Gastroesophageal sphincter (tissue), 4 donors: ENCODE data around the gene HSPBP1. TPM values are rescaled to one million over a fixed set of nuclear protein-coding genes. Genes with fewer than 3 reads are reported as not detected.

ENCODE experiments used
- ATAC-seq: fragments of 150-250 bp; one replicate; pipeline ENCODE4 v1.9.1; 2016; ENCODE audit warnings: mild to moderate bottlenecking, moderate library complexity
- H3K27ac ChIP-seq, 4 donors: fragments of 200-600 bp; sonication (generic) in 3 of 4; 1 replicate in 3 of 4; 2 replicates in 1 of 4; pipeline ENCODE4 v1.5.1; 2016 to 2019
- H3K27me3 ChIP-seq: fragments of 200-600 bp; sonication (generic); one replicate; pipeline ENCODE4 v1.5.1; 2019
- H3K36me3 ChIP-seq, 2 donors: fragments of 200-600 bp; sonication (generic); one replicate each; pipeline ENCODE4 v1.5.1; 2019; ENCODE audit warnings: control low read depth in 1 of 2
- H3K4me1 ChIP-seq, 3 donors: fragments of 200-600 bp; sonication (generic); 1 replicate in 2 of 3; 2 replicates in 1 of 3; pipeline ENCODE4 v1.5.1; 2016 to 2019; ENCODE audit warnings: control low read depth in 2 of 3
- H3K4me3 ChIP-seq, 2 donors: fragments of 200-600 bp; sonication (generic); one replicate each; pipeline ENCODE4 v1.5.1; 2019; ENCODE audit warnings: mild to moderate bottlenecking in 1 of 2, moderate library complexity in 1 of 2
- H3K9me3 ChIP-seq, 3 donors: fragments of 200-600 bp; sonication (generic); one replicate each; pipeline ENCODE4 v1.5.1; 2017 to 2019; ENCODE audit warnings: control low read depth in 2 of 3
- EP300 ChIP-seq: sonication (generic); formaldehyde crosslinking; IDR thresholded peaks from one replicate; pipeline ENCODE4 v1.6.1; 2017; ENCODE audit warnings: antibody characterized with exemption, mild to moderate bottlenecking
- POLR2A ChIP-seq, 2 donors: fragments of 450-650 bp; IDR thresholded peaks; one replicate each; pipeline ENCODE4 v1.6.1; 2017; ENCODE audit warnings: antibody characterized with exemption in 2 of 2, mild to moderate bottlenecking in 2 of 2, moderate library complexity in 1 of 2
- POLR2AphosphoS5 ChIP-seq: sonication (generic); formaldehyde crosslinking; IDR thresholded peaks from one replicate; pipeline ENCODE4 v1.6.1; 2017; ENCODE audit warnings: antibody characterized with exemption
- WGBS, 2 donors: methylation state at CpG; one replicate each; pipeline ENCODE4 v1.1.5; 2018; ENCODE audit warnings: low coverage in 1 of 2; 5-methylcytosine and 5-hydroxymethylcytosine counted together
- total RNA-seq, 4 donors: library from RNA; depleted of rRNA; stranded (reverse); fragments of >200 nt; gene quantifications; one replicate each; pipeline ENCODE4 v1.1.0, GENCODE V29; 2016
- TF ChIP-seq, protein P1 (sequence below), 4 experiments: fragments of 200-600 bp in 2 of 4; fragments of 450-650 bp in 2 of 4; sonication (generic) in 1 of 4; IDR thresholded peaks; one replicate each; pipeline ENCODE4 v1.5.1; 2017 to 2019; ENCODE audit warnings: antibody characterized with exemption in 4 of 4, mild to moderate bottlenecking in 2 of 4, moderate library complexity in 2 of 4

HSPBP1 gene
- total RNA-seq, 4 donors from 2014 or later, result 20.9 to 37.1 (median 26.5) TPM

DNA sequence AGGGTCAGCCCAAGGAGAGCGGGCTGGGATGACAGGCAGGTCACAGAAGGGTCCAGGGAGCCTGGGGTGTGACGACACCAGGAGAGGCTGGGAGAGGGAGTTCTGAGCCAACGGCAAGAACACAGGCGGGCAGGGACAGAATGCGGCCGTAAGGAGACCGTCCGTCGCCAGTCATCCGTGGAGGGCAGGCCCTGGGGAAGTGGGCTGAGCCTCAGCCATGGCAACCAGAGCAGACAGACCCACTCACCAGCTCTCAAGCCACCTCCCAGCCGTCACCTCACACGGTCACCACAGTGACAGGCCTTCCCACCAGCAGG lies 47.7 kb downstream of the HSPBP1 start:
- Histone ChIP-seq H3K9me3 (no peaks in the 10 kb centered on the region), H3K27me3 (no peaks in the 10 kb centered on the region), H3K27ac (no peak overlapping the region), H3K36me3 (peaks cover 0 to 99% of the 10 kb centered on the region in 2 donors), H3K4me3 (no peak overlapping the region), H3K4me1 (peaks cover 0 to 10% (median 0%) of the 10 kb centered on the region in 3 donors)
- TF ChIP-seq, protein P1, sequence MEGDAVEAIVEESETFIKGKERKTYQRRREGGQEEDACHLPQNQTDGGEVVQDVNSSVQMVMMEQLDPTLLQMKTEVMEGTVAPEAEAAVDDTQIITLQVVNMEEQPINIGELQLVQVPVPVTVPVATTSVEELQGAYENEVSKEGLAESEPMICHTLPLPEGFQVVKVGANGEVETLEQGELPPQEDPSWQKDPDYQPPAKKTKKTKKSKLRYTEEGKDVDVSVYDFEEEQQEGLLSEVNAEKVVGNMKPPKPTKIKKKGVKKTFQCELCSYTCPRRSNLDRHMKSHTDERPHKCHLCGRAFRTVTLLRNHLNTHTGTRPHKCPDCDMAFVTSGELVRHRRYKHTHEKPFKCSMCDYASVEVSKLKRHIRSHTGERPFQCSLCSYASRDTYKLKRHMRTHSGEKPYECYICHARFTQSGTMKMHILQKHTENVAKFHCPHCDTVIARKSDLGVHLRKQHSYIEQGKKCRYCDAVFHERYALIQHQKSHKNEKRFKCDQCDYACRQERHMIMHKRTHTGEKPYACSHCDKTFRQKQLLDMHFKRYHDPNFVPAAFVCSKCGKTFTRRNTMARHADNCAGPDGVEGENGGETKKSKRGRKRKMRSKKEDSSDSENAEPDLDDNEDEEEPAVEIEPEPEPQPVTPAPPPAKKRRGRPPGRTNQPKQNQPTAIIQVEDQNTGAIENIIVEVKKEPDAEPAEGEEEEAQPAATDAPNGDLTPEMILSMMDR (IDR thresholded peaks at IDR 0.05), result no peak
- TF ChIP-seq POLR2A (IDR thresholded peaks at IDR 0.05) (no peak), EP300 (no peak), POLR2AphosphoS5 (no peak)
- WGBS, 2 donors, result 42 to 86% methylated on average over 3 to 8 of the region's 12 CpGs
- ATAC-seq, result no peak

DNA sequence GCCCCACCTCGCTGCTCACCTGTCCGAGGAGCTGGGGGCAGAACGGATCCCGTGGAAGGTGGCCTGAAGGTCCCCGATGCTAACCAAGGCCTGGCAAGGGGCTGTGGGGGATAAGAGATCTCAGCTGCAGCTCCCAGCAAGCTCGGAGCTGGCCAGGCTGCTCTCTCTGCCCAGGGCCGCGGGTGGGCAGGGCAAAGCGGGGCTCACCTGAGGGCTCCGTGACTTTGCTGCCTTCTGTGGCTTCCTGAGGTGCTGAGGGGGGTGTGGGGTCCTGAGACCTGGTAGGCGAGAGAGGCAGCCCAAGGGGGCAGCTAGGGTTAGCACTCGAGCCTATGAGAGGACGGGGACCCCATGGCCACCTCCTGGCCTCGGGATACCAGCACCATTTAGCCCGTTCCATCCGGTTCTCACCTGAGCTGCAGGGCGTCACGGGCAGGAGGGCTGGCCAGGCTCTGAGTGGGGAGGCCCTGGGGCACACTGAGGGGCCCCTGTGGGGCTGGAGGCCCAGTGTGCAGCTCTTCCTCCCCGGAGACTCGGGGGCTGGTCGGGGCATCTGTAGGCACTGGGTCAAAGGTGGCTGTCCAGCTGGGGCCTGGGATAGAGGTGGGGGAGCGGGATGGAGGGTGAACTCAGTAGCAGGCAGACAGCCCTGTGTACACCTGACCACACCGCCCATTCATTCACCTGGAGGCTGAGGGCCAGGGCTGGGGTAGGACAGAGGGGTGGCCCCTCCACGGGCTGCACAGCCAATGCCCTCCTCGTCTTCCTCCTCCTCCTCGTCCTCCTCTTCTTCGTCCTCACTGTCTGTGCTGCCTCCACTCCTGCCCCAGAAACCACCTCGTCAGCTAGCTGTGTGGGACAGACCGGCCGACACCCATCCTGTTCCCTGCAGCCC lies 48.3 kb downstream of the HSPBP1 start:
- no peak overlapping the region for H3K4me3 ChIP-seq
- peaks cover 0 to 99% of the 10 kb centered on the region in 2 donors for H3K36me3 ChIP-seq
- H3K27ac ChIP-seq, result no peak overlapping the region
- H3K9me3 ChIP-seq, result no peaks in the 10 kb centered on the region
- H3K4me1 ChIP-seq, result peaks cover 0 to 10% (median 0%) of the 10 kb centered on the region in 3 donors
- WGBS, 2 donors, result 81 to 100% methylated on average over 1 to 10 of the region's 30 CpGs
- no peaks in the 10 kb centered on the region for H3K27me3 ChIP-seq
- TF ChIP-seq POLR2A (IDR thresholded peaks at IDR 0.05), result no peak
- no peak for TF ChIP-seq POLR2AphosphoS5
- no peak for TF ChIP-seq EP300
- TF ChIP-seq, protein P1 (IDR thresholded peaks at IDR 0.05), result no peak
- no peak for ATAC-seq

DNA sequence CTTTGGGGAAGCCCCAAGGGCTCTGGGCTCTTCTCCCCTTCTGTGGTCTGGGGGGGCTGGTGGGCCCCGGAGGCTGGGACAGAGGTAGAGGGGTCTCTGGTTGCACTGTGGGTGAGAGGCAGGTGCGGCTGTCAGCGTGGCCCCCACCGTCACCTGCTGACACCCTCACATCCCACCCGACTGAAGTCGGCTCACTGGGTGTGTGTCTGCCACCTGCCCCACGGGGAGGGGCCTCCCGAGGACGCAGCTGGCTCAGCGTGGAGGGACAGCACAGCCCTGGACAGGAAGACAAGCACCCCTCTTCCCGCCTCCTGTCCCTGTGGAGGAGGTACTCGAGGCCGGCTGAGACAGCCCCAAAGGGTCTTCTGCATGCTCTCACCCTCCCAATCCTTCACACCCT lies 49.1 kb downstream of the HSPBP1 start:
- Histone ChIP-seq H3K4me1 (peaks cover 0 to 10% (median 0%) of the 10 kb centered on the region in 3 donors), H3K27me3 (no peaks in the 10 kb centered on the region), H3K9me3 (no peaks in the 10 kb centered on the region), H3K36me3 (peaks cover 0 to 96% of the 10 kb centered on the region in 2 donors), H3K4me3 (no peak overlapping the region), H3K27ac (no peak overlapping the region)
- no CpG with 5 or more reads among the region's 13 CpGs for WGBS, 2 donors
- no peak for TF ChIP-seq POLR2A (IDR thresholded peaks at IDR 0.05)
- ATAC-seq, result no peak

DNA sequence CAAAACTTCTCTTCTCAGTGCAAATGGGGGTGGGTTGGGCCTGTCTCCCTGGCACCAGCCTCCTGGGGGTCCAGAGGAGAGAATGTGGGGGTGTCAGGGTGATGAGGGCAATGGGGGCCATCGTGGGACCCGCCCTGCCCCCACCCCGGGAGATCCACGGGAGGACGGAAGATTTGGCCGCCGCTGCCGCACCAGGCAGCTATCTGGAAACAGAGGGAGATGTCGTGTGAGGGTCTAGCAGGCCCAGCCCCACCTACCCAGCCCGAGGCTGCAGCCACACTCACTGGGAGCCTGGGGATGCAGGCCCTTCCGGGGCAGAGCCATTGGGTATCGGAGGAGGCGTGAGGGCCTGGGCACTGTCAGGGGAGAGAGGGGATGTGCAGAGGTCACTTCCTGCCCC lies 49.6 kb downstream of the HSPBP1 start:
- WGBS, 2 donors, result 100% methylated on average over 1 of the region's 13 CpGs; no CpG with 5 or more reads in 1 of the 2 donors
- TF ChIP-seq POLR2AphosphoS5 (no peak), POLR2A (IDR thresholded peaks at IDR 0.05) (no peak), EP300 (no peak)
- TF ChIP-seq, protein P1 (IDR thresholded peaks at IDR 0.05), result no peak
- ATAC-seq, result no peak
- H3K4me3 ChIP-seq, result no peak overlapping the region
- H3K27ac ChIP-seq, result no peak overlapping the region
- H3K27me3 ChIP-seq, result no peaks in the 10 kb centered on the region
- H3K4me1 ChIP-seq, result peaks cover 0 to 10% (median 0%) of the 10 kb centered on the region in 3 donors
- no peaks in the 10 kb centered on the region for H3K9me3 ChIP-seq
- peaks cover 0 to 92% of the 10 kb centered on the region in 2 donors for H3K36me3 ChIP-seq

DNA sequence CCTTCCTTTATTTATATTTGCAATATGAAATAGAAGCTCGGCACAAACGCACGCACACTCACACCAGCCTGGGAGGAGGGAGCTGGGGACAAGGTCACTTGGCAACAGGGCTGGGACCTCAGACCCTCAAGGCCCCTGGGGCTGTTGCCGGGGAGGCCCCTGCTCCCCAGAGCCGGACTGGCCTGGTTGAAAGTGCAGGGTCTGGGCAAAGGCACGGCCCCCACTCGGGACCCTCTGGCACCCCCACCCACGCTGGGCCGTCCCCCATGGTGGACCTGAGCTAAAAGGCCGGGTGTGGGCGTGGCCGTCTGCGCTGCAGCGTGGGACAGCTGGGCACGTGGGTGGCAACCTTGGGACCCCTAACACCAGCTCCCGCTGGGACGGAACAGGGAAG lies 50.1 kb downstream of the HSPBP1 start:
- H3K4me3 ChIP-seq, result no peak overlapping the region
- H3K9me3 ChIP-seq, result no peaks in the 10 kb centered on the region
- no peak overlapping the region for H3K27ac ChIP-seq
- no peaks in the 10 kb centered on the region for H3K27me3 ChIP-seq
- peaks cover 0 to 10% (median 0%) of the 10 kb centered on the region in 3 donors for H3K4me1 ChIP-seq
- 100% methylated on average over 1 of the region's 17 CpGs; no CpG with 5 or more reads in 1 of the 2 donors for WGBS, 2 donors
- H3K36me3 ChIP-seq, result peaks cover 0 to 87% of the 10 kb centered on the region in 2 donors
- TF ChIP-seq EP300 (no peak), POLR2AphosphoS5 (no peak), POLR2A (IDR thresholded peaks at IDR 0.05) (no peak)
- TF ChIP-seq, protein P1 (IDR thresholded peaks at IDR 0.05), result no peak
- ATAC-seq, result no peak
